Natural killer cell treated with Interleukin-12 subunit alpha and Interleukin-12 subunit beta and Interleukin-15 and Interleukin-18, amount 100 ng/mL, for 72 hours (primary cell): ENCODE data around the gene RARB. TPM values are rescaled to one million over a fixed set of nuclear protein-coding genes. Genes with fewer than 3 reads are reported as not detected.

Source experiments
- ATAC-seq, 2 donors: fragments of 150-1000 bp; cut with Tn5 transposase in 1 of 2; sonication (Bioruptor Pico), chemical (Tn5 transposase) in 1 of 2; 2 replicates each; pipeline ENCODE4 v1.10.0; 2021
- DNase-seq: peaks from one replicate; pipeline ENCODE4 v3.0.0; 2022; ENCODE audit warnings: low spot score
- H3K27ac Mint-ChIP-seq, 2 donors: 1 replicate in 1 of 2; 2 replicates in 1 of 2; pipeline ENCODE4 v1.8.0; 2022; ENCODE audit warnings: mixed read lengths in 2 of 2, mild to moderate bottlenecking in 1 of 2, moderate library complexity in 1 of 2
- H3K27me3 Mint-ChIP-seq, 2 donors: 1 replicate in 1 of 2; 2 replicates in 1 of 2; pipeline ENCODE4 v1.8.0; 2022; ENCODE audit warnings: mixed read lengths in 2 of 2
- H3K36me3 Mint-ChIP-seq: one replicate; pipeline ENCODE4 v1.8.0; 2022; ENCODE audit warnings: mixed read lengths
- H3K4me1 Mint-ChIP-seq, 2 donors: 1 replicate in 1 of 2; 2 replicates in 1 of 2; pipeline ENCODE4 v1.8.0; 2022; ENCODE audit warnings: low read depth in 2 of 2, mixed read lengths in 2 of 2, mild to moderate bottlenecking in 1 of 2
- H3K4me3 Mint-ChIP-seq: one replicate; pipeline ENCODE4 v1.8.0; 2022; ENCODE audit warnings: mixed read lengths
- H3K9me3 Mint-ChIP-seq: 2 replicates; pipeline ENCODE4 v1.8.0; 2022; ENCODE audit warnings: mixed read lengths
- total RNA-seq, 2 donors: library from RNA; stranded (reverse); gene quantifications; one replicate each; pipeline ENCODE4 v1.2.3, GENCODE V29; 2022

Gene RARB
- total RNA-seq, 2 donors from 2014 or later, result not detected

DNA sequence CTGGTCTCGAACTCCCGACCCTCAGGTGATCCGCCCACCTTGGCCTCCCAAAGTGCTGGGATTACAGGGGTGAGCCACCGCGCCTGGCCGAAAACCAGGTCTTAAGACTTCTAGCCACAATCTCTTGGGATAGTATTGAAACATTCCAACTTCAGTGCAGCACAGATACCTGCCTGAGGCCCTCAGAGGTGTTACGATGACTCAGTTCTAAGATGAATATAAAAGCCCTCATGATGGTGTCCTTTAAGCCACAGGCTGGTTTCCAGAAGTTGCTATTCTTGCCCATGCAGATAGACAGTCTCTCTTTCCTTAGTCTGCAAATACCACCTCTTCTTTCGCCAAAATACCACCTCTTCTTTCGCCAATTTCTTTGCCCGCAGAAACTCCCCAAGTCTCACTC lies 69.0 kb downstream of the RARB start:
- H3K36me3 Mint-ChIP-seq, result peaks cover 31% of the 10 kb centered on the region
- H3K4me3 Mint-ChIP-seq, result no peak overlapping the region
- peaks cover 13 to 16% of the 10 kb centered on the region in 2 donors for H3K27me3 Mint-ChIP-seq
- H3K27ac Mint-ChIP-seq, result no peak overlapping the region
- ATAC-seq (no peak), DNase-seq (no peak)
- H3K4me1 Mint-ChIP-seq, result no peaks in the 10 kb centered on the region
- H3K9me3 Mint-ChIP-seq, result peaks cover 14% of the 10 kb centered on the region

- no peaks in the 10 kb centered on the region for H3K4me1 Mint-ChIP-seq
- DNase-seq, result no peak
- peaks cover 19 to 27% of the 10 kb centered on the region in 2 donors for H3K27me3 Mint-ChIP-seq
- no peak overlapping the region for H3K4me3 Mint-ChIP-seq
- ATAC-seq, result no peak
- H3K36me3 Mint-ChIP-seq, result no peaks in the 10 kb centered on the region
- H3K27ac Mint-ChIP-seq, result no peak overlapping the region
- H3K9me3 Mint-ChIP-seq, result no peaks in the 10 kb centered on the region
Measured at GRCh38 chr3:25500706-25501210, 72.7 kb downstream of the RARB start.

DNA sequence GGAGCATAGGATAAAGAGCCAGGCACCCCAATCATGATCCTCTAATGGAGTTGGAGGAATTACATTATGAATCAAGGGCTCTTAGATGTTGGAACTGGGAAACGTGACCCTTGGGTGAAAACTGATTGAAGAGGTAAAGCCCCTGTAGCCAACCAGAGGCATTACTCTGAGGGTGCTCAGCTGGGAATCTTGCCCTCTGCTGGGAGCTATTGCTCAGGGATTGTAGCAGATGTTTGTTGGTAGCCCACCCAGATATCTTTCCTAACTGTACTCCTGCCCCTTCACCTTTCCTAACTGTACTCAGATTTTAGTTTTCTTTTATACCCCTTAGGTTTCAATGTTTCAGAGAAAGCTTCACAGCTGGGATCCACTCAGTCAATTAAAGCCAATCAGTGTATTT lies 74.2 kb downstream of the RARB start:
- peaks cover 19 to 27% of the 10 kb centered on the region in 2 donors for H3K27me3 Mint-ChIP-seq
- H3K9me3 Mint-ChIP-seq, result no peaks in the 10 kb centered on the region
- H3K4me1 Mint-ChIP-seq, result no peaks in the 10 kb centered on the region
- H3K4me3 Mint-ChIP-seq, result no peak overlapping the region
- DNase-seq (no peak), ATAC-seq (no peak)
- H3K36me3 Mint-ChIP-seq, result no peaks in the 10 kb centered on the region
- no peak overlapping the region for H3K27ac Mint-ChIP-seq

DNA sequence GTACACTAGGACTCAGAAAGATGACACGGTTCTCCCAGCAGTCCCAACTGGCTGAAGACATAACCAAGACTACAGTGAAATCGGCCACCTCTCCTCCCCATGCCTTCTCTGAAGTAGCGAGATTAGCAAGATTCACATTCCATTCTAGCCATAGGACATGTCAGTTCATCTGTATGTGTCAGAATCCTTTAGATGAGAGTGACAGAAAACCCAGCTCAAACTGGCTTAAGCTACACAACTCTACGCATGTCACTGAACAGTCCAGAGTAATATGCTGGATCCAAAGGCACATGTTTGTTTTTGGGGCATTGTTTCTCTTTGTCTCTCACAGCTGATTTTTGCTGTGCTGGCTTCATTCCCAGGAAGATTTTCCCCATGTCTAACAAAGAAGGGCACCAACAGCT lies 75.8 kb downstream of the RARB start:
- H3K36me3 Mint-ChIP-seq, result no peaks in the 10 kb centered on the region
- DNase-seq (no peak), ATAC-seq (no peak)
- H3K4me3 Mint-ChIP-seq, result no peak overlapping the region
- peaks cover 19 to 27% of the 10 kb centered on the region in 2 donors for H3K27me3 Mint-ChIP-seq
- H3K4me1 Mint-ChIP-seq, result no peaks in the 10 kb centered on the region
- no peak overlapping the region for H3K27ac Mint-ChIP-seq
- H3K9me3 Mint-ChIP-seq, result no peaks in the 10 kb centered on the region

DNA sequence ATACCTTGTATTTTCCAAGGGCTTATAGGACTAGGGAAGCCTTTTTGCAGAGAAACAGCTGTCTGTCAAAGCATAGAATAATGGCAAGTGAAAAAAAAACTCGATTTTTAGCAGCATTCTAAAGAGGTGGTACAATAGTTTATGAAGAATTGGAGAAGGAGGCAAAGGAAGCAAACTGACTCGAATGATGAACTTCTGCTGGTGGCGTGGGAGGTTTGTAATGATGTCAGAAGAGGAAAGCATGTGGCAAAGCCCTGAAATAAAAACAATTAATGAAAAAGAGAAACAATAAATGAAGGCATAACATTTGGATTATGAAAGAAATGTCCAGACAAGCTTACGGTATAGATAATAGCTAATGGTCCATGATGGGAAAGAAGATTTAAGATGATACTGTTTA lies 77.5 kb downstream of the RARB start:
- Mint-ChIP-seq H3K36me3 (no peaks in the 10 kb centered on the region), H3K9me3 (no peaks in the 10 kb centered on the region), H3K27me3 (peaks cover 14 to 22% of the 10 kb centered on the region in 2 donors), H3K27ac (no peak overlapping the region), H3K4me1 (no peaks in the 10 kb centered on the region), H3K4me3 (no peak overlapping the region)
- DNase-seq (no peak), ATAC-seq (no peak)

- DNase-seq, result no peak
- no peak for ATAC-seq
- no peaks in the 10 kb centered on the region for H3K36me3 Mint-ChIP-seq
- H3K4me3 Mint-ChIP-seq, result no peak overlapping the region
- H3K9me3 Mint-ChIP-seq, result no peaks in the 10 kb centered on the region
- H3K4me1 Mint-ChIP-seq, result no peaks in the 10 kb centered on the region
- no peak overlapping the region for H3K27ac Mint-ChIP-seq
- peaks cover 9% of the 10 kb centered on the region in 2 donors for H3K27me3 Mint-ChIP-seq
Measured at GRCh38 chr3:25507811-25508210, 79.7 kb downstream of the RARB start.

- Mint-ChIP-seq H3K4me1 (no peaks in the 10 kb centered on the region), H3K36me3 (no peaks in the 10 kb centered on the region), H3K4me3 (no peak overlapping the region), H3K9me3 (no peaks in the 10 kb centered on the region), H3K27ac (no peak overlapping the region), H3K27me3 (peaks cover 6% of the 10 kb centered on the region in 2 donors)
- ATAC-seq (no peak), DNase-seq (no peak)
Measured at GRCh38 chr3:25508433-25508832, 80.4 kb downstream of the RARB start.

- Mint-ChIP-seq H3K27me3 (peaks cover 7 to 8% of the 10 kb centered on the region in 2 donors), H3K9me3 (no peaks in the 10 kb centered on the region), H3K27ac (no peak overlapping the region), H3K4me1 (no peaks in the 10 kb centered on the region), H3K4me3 (no peak overlapping the region), H3K36me3 (no peaks in the 10 kb centered on the region)
- DNase-seq (no peak), ATAC-seq (no peak)
Measured at GRCh38 chr3:25508901-25509300, 80.8 kb downstream of the RARB start.

DNA sequence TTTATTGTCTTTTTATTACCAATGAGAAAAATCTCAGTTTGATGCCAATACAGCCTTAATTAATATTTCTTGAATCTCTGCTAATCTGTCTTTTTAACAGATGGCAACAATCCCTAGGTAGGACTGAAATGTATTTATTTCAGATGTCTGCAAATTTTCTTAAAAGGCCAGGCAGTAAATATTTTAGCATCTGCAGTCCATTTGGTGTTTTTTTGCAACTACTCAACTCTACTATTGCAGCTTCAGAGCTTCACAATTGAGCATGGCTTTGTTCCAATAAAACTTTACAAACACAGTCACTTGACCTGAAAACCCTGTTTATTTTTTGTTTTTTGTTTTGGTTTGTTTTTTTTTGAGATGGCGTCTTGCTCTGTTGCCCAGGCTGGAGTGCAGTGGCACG lies 82.7 kb downstream of the RARB start:
- DNase-seq (no peak), ATAC-seq (no peak)
- Mint-ChIP-seq H3K4me1 (no peaks in the 10 kb centered on the region), H3K27ac (no peak overlapping the region), H3K36me3 (no peaks in the 10 kb centered on the region), H3K27me3 (peaks cover 7 to 8% of the 10 kb centered on the region in 2 donors), H3K9me3 (no peaks in the 10 kb centered on the region), H3K4me3 (no peak overlapping the region)

GRCh38 chr3:25511972-25512721 lies 84.1 kb downstream of the RARB start:
- ATAC-seq, result no peak
- no peak for DNase-seq
- Mint-ChIP-seq H3K9me3 (no peaks in the 10 kb centered on the region), H3K36me3 (no peaks in the 10 kb centered on the region), H3K4me1 (no peaks in the 10 kb centered on the region), H3K27ac (no peak overlapping the region), H3K27me3 (peaks cover 7 to 8% of the 10 kb centered on the region in 2 donors), H3K4me3 (no peak overlapping the region)

GRCh38 chr3:25513642-25514266 lies 85.7 kb downstream of the RARB start:
- no peak overlapping the region for H3K4me3 Mint-ChIP-seq
- no peak overlapping the region for H3K27ac Mint-ChIP-seq
- DNase-seq, result no peak
- H3K4me1 Mint-ChIP-seq, result no peaks in the 10 kb centered on the region
- no peaks in the 10 kb centered on the region for H3K36me3 Mint-ChIP-seq
- ATAC-seq, result no peak
- H3K27me3 Mint-ChIP-seq, result peaks cover 9% of the 10 kb centered on the region in 2 donors
- H3K9me3 Mint-ChIP-seq, result no peaks in the 10 kb centered on the region

DNA sequence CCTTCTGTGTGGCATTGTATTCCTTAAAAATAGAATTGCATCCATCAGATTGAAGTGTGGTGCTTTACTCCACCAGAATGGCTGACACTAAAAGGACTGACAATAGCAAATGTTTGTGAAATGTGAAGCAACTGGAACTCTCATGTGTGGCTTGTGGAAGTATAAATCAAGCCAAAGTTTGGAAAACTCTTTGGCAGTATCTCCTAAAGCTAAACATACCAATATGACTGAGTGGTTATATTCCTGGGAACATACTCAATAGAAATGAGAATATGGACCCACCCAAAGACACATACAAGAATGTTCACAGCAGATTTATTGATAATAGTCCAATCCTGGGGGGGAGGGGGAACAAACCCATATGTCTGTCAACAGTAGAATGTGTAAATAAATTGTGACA lies 87.1 kb downstream of the RARB start:
- no peak overlapping the region for H3K27ac Mint-ChIP-seq
- no peaks in the 10 kb centered on the region for H3K36me3 Mint-ChIP-seq
- H3K4me1 Mint-ChIP-seq, result no peaks in the 10 kb centered on the region
- peaks cover 11 to 14% of the 10 kb centered on the region in 2 donors for H3K27me3 Mint-ChIP-seq
- DNase-seq (no peak), ATAC-seq (no peak)
- no peaks in the 10 kb centered on the region for H3K9me3 Mint-ChIP-seq
- no peak overlapping the region for H3K4me3 Mint-ChIP-seq

DNA sequence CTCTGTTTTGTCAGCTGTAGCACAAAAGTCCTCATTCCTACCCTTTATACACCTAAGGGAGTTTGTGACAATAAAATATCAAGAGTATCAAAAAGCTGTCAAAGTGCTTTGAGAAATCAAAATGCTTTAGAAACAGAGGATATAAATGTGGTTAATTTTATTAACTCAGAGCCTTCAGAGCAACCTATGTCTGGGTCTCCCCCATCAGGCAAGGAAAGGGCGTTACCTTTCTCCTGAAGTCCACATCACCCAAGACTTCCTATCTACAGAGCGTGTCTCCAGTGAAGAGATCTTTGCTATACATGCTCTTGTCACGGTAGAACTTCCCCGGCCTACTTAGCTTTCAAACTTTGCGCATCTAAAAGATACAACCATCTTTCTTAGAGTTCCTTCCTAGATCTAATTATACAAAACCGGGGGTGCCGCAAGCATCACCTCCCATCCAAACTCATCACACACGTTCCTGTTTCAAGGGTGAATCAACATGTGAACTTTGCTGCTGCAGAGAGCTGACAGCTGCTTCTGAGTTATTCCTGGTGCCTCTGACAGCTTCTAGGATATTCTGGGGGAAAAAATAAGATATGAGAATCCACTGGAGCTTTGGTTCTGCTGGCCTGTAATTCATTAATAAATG lies 93.0 kb downstream of the RARB start:
- DNase-seq (no peak), ATAC-seq (no peak)
- Mint-ChIP-seq H3K4me1 (peaks cover 4 to 5% of the 10 kb centered on the region in 2 donors), H3K27ac (no peak overlapping the region), H3K9me3 (no peaks in the 10 kb centered on the region), H3K36me3 (no peaks in the 10 kb centered on the region), H3K27me3 (peaks cover 11 to 20% of the 10 kb centered on the region in 2 donors), H3K4me3 (no peak overlapping the region)

- H3K27me3 Mint-ChIP-seq, result peaks cover 9 to 16% of the 10 kb centered on the region in 2 donors
- no peaks in the 10 kb centered on the region for H3K9me3 Mint-ChIP-seq
- H3K27ac Mint-ChIP-seq, result no peak overlapping the region
- peaks cover 6 to 7% of the 10 kb centered on the region in 2 donors for H3K4me1 Mint-ChIP-seq
- H3K4me3 Mint-ChIP-seq, result no peak overlapping the region
- ATAC-seq, result no peak
- no peak for DNase-seq
- peaks cover 12% of the 10 kb centered on the region for H3K36me3 Mint-ChIP-seq
Measured at GRCh38 chr3:25527336-25527735, 99.3 kb downstream of the RARB start.
